Measurements from ENCODE around the gene SFXN4. TPM values are rescaled to one million over a fixed set of nuclear protein-coding genes. Genes with fewer than 3 reads are reported as not detected.

Gene SFXN4
- total and polyA plus RNA-seq, 2 experiments from 2014 or later, result 18.6 to 22.3 TPM

DNA sequence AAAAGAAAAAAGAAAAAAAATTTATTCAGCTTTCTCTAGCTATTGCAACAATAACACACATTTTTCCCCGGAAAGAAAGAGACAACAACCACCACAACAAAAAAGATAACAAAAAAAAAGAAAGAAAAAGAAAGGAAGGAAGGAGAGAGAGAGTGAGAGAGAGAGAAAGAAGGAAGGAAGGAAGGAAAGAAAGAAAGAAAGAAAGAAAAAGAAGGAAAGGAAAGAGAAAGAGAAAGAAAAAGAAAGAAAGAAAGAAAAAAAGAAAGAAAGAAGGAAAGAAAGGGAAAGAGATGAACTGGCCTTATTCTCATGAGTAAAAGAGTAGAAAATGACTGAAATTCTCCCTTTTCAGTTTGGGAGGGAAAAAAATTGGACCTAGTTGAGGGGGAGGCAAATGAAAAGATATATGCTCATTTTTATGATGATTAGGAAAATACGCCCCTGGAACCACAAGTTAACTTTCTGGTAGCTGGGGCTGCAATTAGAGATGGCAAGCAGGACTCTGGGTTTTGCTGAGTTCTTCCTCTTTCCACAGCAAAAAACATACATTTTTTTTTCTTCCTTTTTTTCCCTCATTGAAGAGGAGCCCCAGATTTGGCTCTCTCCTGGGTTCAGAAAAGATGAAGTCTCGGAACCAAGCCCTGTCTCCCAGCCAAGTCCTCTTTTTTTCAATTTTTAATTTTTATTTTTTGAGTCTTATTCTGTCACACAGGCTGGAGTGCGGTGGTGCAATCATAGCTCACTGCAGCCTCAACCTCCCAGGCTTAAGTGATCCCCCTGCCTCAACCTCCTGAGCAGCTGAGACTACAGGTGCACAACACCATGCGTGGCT lies 25.7 kb upstream of the SFXN4 start:
- no peak overlapping the region for H3K27ac Mint-ChIP-seq

DNA sequence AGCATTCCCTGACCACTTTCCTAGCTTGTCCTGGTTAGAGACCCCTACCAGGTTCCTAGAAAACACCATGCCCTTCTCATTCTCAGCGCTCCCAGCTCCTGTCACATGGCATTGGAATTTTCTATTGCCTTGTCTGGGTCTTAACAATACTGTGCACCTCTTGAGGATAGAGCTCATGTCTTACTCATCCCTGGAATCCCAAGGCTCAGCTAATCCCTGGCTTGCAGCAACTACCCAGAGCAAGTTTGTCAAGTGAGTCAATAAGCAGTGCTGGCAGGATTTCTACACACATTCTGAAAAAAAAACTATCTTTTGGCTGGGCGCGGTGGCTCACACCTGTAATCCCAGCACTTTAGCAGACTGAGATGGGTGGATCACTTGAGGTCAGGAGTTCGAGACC lies 24.8 kb upstream of the SFXN4 start:
- H3K4me2 ChIP-seq, result no peak overlapping the region
- H3K4me1 Mint-ChIP-seq, result no peaks in the 10 kb centered on the region
- H3K4me3 Mint-ChIP-seq, result no peak overlapping the region
- no peaks in the 10 kb centered on the region for H3K27me3 ChIP-seq (ENCODE audit: insufficient read depth)
- H3K4me3 ChIP-seq, result no peak overlapping the region
- H3K27ac ChIP-seq (ENCODE audit: low read depth), result no peak overlapping the region
- peaks cover 4% of the 10 kb centered on the region for H3K27me3 Mint-ChIP-seq (ENCODE audit: insufficient read depth, low read depth, poor library complexity)
- no peaks in the 10 kb centered on the region for H4K20me1 ChIP-seq (replicated peaks; ENCODE audit: insufficient read depth)
- no peaks in the 10 kb centered on the region for H3F3A ChIP-seq (replicated peaks; ENCODE audit: low read depth)
- H3K9me3 Mint-ChIP-seq, result no peaks in the 10 kb centered on the region
- no peak overlapping the region for H3K27ac Mint-ChIP-seq
- no peak overlapping the region for H2AFZ ChIP-seq
- no peaks in the 10 kb centered on the region for H3K36me3 ChIP-seq (ENCODE audit: insufficient read depth)
- DNase-seq (ENCODE audit: low spot score), result no peak
- H3K9me2 ChIP-seq (ENCODE audit: insufficient read depth), result no peaks in the 10 kb centered on the region
- no peaks in the 10 kb centered on the region for H3K4me1 ChIP-seq (ENCODE audit: insufficient read depth)
- H3K79me2 ChIP-seq (replicated peaks; ENCODE audit: insufficient read depth), result no peaks in the 10 kb centered on the region
- TF ChIP-seq, protein P1, sequence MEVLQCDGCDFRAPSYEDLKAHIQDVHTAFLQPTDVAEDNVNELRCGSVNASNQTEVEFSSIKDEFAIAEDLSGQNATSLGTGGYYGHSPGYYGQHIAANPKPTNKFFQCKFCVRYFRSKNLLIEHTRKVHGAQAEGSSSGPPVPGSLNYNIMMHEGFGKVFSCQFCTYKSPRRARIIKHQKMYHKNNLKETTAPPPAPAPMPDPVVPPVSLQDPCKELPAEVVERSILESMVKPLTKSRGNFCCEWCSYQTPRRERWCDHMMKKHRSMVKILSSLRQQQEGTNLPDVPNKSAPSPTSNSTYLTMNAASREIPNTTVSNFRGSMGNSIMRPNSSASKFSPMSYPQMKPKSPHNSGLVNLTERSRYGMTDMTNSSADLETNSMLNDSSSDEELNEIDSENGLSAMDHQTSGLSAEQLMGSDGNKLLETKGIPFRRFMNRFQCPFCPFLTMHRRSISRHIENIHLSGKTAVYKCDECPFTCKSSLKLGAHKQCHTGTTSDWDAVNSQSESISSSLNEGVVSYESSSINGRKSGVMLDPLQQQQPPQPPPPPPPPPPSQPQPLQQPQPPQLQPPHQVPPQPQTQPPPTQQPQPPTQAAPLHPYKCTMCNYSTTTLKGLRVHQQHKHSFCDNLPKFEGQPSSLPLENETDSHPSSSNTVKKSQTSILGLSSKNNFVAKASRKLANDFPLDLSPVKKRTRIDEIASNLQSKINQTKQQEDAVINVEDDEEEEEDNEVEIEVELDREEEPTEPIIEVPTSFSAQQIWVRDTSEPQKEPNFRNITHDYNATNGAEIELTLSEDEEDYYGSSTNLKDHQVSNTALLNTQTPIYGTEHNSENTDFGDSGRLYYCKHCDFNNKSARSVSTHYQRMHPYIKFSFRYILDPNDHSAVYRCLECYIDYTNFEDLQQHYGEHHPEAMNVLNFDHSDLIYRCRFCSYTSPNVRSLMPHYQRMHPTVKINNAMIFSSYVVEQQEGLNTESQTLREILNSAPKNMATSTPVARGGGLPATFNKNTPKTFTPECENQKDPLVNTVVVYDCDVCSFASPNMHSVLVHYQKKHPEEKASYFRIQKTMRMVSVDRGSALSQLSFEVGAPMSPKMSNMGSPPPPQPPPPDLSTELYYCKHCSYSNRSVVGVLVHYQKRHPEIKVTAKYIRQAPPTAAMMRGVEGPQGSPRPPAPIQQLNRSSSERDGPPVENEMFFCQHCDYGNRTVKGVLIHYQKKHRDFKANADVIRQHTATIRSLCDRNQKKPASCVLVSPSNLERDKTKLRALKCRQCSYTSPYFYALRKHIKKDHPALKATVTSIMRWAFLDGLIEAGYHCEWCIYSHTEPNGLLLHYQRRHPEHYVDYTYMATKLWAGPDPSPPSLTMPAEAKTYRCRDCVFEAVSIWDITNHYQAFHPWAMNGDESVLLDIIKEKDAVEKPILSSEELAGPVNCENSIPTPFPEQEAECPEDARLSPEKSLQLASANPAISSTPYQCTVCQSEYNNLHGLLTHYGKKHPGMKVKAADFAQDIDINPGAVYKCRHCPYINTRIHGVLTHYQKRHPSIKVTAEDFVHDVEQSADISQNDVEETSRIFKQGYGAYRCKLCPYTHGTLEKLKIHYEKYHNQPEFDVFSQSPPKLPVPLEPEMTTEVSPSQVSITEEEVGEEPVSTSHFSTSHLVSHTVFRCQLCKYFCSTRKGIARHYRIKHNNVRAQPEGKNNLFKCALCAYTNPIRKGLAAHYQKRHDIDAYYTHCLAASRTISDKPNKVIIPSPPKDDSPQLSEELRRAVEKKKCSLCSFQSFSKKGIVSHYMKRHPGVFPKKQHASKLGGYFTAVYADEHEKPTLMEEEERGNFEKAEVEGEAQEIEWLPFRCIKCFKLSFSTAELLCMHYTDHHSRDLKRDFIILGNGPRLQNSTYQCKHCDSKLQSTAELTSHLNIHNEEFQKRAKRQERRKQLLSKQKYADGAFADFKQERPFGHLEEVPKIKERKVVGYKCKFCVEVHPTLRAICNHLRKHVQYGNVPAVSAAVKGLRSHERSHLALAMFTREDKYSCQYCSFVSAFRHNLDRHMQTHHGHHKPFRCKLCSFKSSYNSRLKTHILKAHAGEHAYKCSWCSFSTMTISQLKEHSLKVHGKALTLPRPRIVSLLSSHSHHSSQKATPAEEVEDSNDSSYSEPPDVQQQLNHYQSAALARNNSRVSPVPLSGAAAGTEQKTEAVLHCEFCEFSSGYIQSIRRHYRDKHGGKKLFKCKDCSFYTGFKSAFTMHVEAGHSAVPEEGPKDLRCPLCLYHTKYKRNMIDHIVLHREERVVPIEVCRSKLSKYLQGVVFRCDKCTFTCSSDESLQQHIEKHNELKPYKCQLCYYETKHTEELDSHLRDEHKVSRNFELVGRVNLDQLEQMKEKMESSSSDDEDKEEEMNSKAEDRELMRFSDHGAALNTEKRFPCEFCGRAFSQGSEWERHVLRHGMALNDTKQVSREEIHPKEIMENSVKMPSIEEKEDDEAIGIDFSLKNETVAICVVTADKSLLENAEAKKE (CRISPR knock-in tag; IDR thresholded peaks at IDR 0.05), result no peak
- ATAC-seq, result no peak
- no peaks in the 10 kb centered on the region for H3K36me3 Mint-ChIP-seq (ENCODE audit: low read depth)

More for the DNA sequence above, 25.7 kb upstream of the SFXN4 start:
- no peaks in the 10 kb centered on the region for H3F3A ChIP-seq (replicated peaks; ENCODE audit: low read depth)
- H3K4me3 ChIP-seq, result no peak overlapping the region
- TF ChIP-seq NANOG (IDR thresholded peaks at IDR 0.05; ENCODE audit: borderline replicate concordance), result no peak
- no peaks in the 10 kb centered on the region for H3K4me1 ChIP-seq (ENCODE audit: insufficient read depth)
- H3K27ac ChIP-seq (ENCODE audit: low read depth), result no peak overlapping the region
- no peaks in the 10 kb centered on the region for H3K36me3 ChIP-seq (ENCODE audit: insufficient read depth)
- no peaks in the 10 kb centered on the region for H4K20me1 ChIP-seq (replicated peaks; ENCODE audit: insufficient read depth)
- no peaks in the 10 kb centered on the region for H3K9me2 ChIP-seq (ENCODE audit: insufficient read depth)
- Mint-ChIP-seq H3K27me3 (ENCODE audit: insufficient read depth, low read depth, poor library complexity) (peaks cover 4% of the 10 kb centered on the region), H3K4me3 (no peak overlapping the region), H3K4me1 (no peaks in the 10 kb centered on the region), H3K36me3 (ENCODE audit: low read depth) (no peaks in the 10 kb centered on the region), H3K9me3 (no peaks in the 10 kb centered on the region)
- H2AFZ ChIP-seq, result no peak overlapping the region
- DNase-seq (ENCODE audit: low spot score) (no peak), ATAC-seq (no peak)
- no peaks in the 10 kb centered on the region for H3K27me3 ChIP-seq (ENCODE audit: insufficient read depth)
- H3K4me2 ChIP-seq, result no peak overlapping the region
- no peaks in the 10 kb centered on the region for H3K79me2 ChIP-seq (replicated peaks; ENCODE audit: insufficient read depth)
